Upper lobe of left lung (tissue), 4 donors: ENCODE results near the gene CRNKL1.

Experiments
- CTCF ChIP-seq, 6 experiments: fragments of 450-650 bp in 4 of 6; fragments of 200-600 bp in 2 of 6; sonication (generic) in 2 of 6; IDR thresholded peaks; one replicate each; pipeline ENCODE4 v1.5.1; 2016 to 2019; ENCODE audit warnings: antibody characterized with exemption in 6 of 6
- POLR2A ChIP-seq, 4 donors: fragments of 450-650 bp; IDR thresholded peaks; one replicate each; pipeline ENCODE4 v1.5.1; 2016 to 2017; ENCODE audit warnings: antibody characterized with exemption in 4 of 4, mild to moderate bottlenecking in 2 of 4
- POLR2AphosphoS5 ChIP-seq, 2 donors: sonication (generic); formaldehyde crosslinking; IDR thresholded peaks; one replicate each; pipeline ENCODE4 v1.5.1; 2017; ENCODE audit warnings: antibody characterized with exemption in 2 of 2

GRCh38 chr20:20017844-20018185 is 34.5 kb downstream of the CRNKL1 start:
- TF ChIP-seq CTCF (IDR thresholded peaks at IDR 0.05) (no peak), POLR2A (IDR thresholded peaks at IDR 0.05) (no peak), POLR2AphosphoS5 (IDR thresholded peaks at IDR 0.05) (no peak)
